ENCODE measurements around the gene ODF4.

GRCh38 chr17:8294361-8294760 is 45.3 kb upstream of the ODF4 start:
- TF ChIP-seq POLR2AphosphoS5 (IDR thresholded peaks at IDR 0.05; ENCODE audit: low read depth, low read length) = no peak
- TF ChIP-seq SIN3A (IDR thresholded peaks at IDR 0.05; ENCODE audit: borderline replicate concordance, insufficient read depth, low read length) = no peak
- TF ChIP-seq TAF1 (IDR thresholded peaks at IDR 0.05; ENCODE audit: borderline replicate concordance, insufficient read depth, low read length) = no peak
- TF ChIP-seq, protein P1, sequence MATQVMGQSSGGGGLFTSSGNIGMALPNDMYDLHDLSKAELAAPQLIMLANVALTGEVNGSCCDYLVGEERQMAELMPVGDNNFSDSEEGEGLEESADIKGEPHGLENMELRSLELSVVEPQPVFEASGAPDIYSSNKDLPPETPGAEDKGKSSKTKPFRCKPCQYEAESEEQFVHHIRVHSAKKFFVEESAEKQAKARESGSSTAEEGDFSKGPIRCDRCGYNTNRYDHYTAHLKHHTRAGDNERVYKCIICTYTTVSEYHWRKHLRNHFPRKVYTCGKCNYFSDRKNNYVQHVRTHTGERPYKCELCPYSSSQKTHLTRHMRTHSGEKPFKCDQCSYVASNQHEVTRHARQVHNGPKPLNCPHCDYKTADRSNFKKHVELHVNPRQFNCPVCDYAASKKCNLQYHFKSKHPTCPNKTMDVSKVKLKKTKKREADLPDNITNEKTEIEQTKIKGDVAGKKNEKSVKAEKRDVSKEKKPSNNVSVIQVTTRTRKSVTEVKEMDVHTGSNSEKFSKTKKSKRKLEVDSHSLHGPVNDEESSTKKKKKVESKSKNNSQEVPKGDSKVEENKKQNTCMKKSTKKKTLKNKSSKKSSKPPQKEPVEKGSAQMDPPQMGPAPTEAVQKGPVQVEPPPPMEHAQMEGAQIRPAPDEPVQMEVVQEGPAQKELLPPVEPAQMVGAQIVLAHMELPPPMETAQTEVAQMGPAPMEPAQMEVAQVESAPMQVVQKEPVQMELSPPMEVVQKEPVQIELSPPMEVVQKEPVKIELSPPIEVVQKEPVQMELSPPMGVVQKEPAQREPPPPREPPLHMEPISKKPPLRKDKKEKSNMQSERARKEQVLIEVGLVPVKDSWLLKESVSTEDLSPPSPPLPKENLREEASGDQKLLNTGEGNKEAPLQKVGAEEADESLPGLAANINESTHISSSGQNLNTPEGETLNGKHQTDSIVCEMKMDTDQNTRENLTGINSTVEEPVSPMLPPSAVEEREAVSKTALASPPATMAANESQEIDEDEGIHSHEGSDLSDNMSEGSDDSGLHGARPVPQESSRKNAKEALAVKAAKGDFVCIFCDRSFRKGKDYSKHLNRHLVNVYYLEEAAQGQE (IDR thresholded peaks at IDR 0.05; ENCODE audit: insufficient read depth in 1 of 2, low read depth in 2 of 2, low read length in 2 of 2) = no peak
- TF ChIP-seq FOXP2 (optimal IDR thresholded peaks at IDR 0.05; ENCODE audit: borderline replicate concordance, extremely low read depth, extremely low read length, insufficient read depth) = no peak

Measured in PFSK-1 (cell line).